ENCODE results near the gene TNIP1.

Gene TNIP1

DNA sequence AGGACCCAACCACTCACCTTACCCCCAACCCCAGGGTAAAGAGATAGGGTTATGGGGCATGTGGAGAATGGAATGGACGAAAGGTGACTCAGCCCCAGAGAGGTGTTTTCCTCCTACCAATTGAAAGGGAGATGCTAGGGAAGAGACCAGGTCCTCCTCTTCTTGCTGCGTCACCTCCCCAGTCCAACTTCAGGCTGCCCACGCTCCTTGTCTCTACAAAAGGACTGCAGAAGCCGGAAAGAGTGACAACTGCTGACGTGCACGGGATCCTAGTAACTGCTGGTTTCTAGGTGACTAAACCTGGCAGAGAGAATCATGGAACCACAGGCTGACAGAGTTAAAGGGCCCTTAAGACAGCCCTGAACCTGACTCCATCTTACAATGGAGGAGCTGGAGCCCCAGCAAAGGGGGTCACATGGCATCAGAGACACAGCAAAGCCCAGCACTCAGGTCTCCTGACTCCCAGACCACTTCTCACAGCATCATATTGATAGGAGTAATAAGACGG lies 58.3 kb downstream of the TNIP1 start:
- no peak for DNase-seq (ENCODE audit: low read depth)

DNA sequence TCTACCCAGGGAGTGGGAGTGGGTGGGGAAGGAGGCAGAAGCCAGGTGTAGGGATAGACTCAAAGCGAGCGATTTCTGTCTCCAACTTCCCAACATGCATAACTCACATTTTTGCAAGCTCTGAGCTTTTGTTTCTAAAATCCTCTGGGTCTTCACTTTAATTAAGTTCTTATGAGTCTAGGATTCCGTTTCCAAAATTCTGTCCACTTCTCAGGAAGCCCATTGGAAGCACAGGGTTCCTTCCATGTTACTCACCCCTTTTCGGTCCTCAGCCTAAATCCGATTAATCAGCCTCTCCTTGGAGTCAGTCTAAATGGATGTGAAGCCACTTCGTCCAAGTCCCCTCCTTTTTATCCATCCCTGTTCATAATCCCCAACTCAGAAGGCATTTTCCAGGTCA lies 59.1 kb downstream of the TNIP1 start:
- DNase-seq (ENCODE audit: low read depth): no peak

DNA sequence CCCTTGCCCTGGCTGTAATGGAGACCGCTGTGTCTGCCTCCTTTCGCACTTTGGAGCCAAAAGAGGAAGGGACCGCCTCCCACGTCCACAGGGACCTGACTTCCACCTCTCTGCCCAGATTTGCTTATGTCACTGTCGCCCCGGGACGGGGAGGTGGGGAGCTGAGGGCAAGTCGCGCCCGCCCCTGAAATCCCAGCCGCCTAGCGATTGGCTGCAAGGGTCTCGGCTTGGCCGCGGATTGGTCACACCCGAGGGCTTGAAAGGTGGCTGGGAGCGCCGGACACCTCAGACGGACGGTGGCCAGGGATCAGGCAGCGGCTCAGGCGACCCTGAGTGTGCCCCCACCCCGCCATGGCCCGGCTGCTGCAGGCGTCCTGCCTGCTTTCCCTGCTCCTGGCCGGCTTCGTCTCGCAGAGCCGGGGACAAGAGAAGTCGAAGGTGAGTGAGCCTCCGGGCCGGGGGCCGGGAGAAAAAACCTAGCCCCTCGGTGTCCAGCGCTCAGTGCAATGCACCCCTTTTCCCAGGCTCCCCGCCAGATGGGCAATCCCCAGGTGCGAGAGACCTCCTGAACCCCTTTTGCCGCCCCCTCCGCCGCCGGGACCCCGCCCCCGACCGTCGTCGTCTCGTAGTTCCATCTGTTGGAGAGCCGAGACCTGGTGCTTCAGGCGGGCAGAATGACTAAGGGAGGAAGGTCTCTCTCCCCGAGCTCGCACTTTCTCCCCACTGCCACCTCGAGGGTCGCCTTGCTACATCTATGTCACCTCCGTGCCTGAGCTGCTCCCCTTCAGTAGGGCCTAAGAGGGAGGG lies 60.3 kb downstream of the TNIP1 start, which contains the start of gene GPX3:
TSS of gene GPX3 (plus strand) at position 288 of the 807 bp plus-strand sequence. CDS start at position 352, 64 bp downstream.
- no peak for DNase-seq (ENCODE audit: low read depth)

DNA sequence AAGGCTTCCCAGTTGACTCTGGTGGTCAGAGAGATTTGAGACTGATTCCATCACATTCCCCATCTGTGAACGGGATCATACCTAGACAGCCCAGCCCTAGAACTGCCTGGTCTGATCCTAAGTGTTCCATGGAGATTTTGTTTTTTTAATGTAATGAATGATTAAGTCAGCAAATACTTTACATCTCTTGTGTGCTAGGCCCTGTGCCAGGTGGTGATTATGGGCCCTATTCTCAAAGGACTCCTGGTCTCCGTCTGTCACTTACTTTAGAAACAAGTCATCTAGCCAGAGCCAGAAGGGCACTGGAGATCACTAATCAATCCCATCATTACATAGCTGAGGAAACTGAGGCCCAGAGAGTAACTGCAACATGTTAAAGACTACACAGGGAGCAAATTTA lies 61.5 kb downstream of the TNIP1 start:
- DNase-seq (ENCODE audit: low read depth): no peak

DNA sequence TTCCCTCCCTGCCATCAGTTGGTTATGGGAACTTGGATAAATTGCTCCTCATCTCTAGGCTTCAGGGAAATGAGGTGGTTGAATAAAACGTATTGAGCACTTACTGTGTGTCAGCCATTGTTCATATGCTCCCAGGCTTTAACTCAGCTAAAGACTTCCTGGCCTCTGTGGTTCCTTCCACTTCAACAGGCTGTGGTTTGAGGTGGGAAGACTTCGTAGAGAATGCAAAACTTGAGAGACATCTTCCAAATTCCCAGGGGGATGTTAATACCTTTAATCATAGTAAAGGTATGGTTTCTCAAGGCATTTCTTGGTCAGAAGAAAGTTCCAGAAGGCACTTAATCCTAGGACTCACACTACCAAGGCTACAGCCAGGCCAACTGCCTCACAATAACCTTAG lies 62.0 kb downstream of the TNIP1 start:
- no peak for DNase-seq (ENCODE audit: low read depth)

DNA sequence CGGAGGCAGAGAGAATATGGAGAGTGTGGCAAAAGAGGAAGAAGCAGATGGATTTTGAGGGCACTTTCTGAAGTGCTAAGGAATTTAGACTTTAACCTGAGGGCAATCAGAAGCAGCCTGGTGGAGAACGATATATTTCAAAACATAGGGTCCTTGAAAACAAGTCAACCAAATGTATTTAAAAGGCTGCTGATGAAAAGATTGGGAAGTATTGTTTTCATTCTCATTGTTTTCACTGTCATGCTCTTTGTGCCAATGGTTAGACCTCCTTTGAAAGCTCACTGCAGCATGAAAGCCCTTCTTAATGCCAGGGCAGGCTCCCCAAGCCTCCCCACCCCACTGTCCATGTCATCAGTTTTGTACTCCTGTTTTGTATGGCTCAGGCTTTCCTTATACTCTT lies 62.9 kb downstream of the TNIP1 start:
- DNase-seq (ENCODE audit: low read depth): no peak

GRCh38 chr5:151016700-151017099 lies 64.1 kb downstream of the TNIP1 start:
- no peak for DNase-seq (ENCODE audit: low read depth)

GRCh38 chr5:151015974-151016587 lies 64.8 kb downstream of the TNIP1 start:
- DNase-seq (ENCODE audit: low read depth): no peak

- DNase-seq (ENCODE audit: low read depth): no peak
These were observed 66.0 kb downstream of the TNIP1 start for GRCh38 chr5:151014680-151015343.

DNA sequence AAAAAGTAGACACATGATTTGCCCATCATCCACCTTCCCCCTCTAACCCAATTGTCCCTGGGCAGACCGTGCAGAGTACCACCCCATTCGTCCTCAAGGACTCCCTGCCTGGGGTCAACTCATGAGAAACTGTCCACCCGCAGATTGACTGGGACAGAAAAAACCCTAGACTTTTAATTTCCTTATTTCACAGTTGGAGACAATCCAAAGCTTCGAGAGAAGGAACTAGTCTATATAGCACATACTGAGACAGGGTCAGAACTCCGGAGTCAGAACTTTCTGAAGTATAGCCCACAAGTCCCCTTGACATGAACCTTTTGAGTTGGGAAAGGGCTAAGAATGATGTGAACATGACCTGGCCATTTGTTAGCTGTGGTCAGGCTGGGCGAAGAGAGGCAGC lies 68.0 kb downstream of the TNIP1 start:
- DNase-seq (ENCODE audit: low read depth): no peak

DNA sequence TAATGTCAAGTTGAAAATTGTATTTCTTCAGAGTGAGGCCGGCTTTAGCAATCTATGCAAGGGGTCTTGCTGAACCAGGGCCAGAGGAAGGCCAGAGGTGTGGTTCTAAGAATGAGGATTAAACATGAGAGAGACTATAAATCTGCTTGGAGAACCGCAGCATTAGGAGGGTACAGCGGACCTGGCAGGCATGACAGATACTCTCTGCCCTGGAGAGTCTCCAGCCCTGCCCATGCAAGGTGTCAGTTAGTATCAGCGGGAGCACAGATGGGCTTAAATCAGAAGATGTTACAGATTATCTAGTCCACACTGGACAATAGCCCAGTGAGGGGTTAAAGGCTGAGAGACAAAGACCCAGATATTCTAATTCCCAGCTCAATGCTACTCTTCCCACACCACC lies 71.9 kb downstream of the TNIP1 start:
- no peak for DNase-seq (ENCODE audit: low read depth)

GRCh38 chr5:151008210-151008491 lies 72.7 kb downstream of the TNIP1 start:
- no peak for DNase-seq (ENCODE audit: low read depth)

DNA sequence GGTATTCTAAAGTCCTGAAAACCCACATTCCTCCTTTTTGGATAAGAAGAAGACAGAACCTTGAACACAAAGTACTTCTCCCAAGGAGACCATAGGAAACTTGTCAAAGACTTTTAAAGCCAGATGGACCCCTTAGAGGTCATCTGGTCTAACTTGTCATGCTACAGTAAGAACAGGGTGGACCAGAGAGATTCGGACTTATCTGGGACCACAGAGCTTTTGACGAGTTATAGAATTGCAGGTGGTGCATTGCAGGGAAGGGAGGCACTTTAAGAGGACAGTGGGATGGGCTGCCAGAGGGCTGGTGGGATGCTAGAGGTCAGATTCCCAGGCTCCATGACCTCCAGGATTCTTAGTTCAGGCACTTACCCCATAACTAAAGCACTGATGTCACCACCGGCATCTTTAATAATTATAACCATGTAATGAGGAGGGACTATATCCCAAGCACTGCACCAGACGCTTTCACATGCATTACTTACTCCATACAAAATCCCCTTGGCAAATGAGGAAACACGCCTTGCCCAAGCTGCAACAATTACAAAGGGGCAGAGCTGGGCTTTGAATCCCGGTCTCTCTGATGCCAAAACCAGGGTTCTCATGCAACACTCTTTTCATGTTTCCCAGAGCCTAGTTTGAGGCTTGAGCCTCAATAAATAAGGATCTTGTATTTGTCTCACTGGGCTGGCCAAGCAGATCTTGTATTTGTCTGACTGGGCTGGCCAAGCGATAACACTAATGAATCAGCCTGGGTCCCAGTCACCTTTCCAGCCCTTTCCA lies 73.2 kb downstream of the TNIP1 start:
- DNase-seq (ENCODE audit: low read depth): no peak

- DNase-seq (ENCODE audit: low read depth): no peak
These were observed 74.0 kb downstream of the TNIP1 start for GRCh38 chr5:151006704-151007334.

- DNase-seq (ENCODE audit: low read depth): no peak
These were observed 74.8 kb downstream of the TNIP1 start for GRCh38 chr5:151005950-151006576.

DNA sequence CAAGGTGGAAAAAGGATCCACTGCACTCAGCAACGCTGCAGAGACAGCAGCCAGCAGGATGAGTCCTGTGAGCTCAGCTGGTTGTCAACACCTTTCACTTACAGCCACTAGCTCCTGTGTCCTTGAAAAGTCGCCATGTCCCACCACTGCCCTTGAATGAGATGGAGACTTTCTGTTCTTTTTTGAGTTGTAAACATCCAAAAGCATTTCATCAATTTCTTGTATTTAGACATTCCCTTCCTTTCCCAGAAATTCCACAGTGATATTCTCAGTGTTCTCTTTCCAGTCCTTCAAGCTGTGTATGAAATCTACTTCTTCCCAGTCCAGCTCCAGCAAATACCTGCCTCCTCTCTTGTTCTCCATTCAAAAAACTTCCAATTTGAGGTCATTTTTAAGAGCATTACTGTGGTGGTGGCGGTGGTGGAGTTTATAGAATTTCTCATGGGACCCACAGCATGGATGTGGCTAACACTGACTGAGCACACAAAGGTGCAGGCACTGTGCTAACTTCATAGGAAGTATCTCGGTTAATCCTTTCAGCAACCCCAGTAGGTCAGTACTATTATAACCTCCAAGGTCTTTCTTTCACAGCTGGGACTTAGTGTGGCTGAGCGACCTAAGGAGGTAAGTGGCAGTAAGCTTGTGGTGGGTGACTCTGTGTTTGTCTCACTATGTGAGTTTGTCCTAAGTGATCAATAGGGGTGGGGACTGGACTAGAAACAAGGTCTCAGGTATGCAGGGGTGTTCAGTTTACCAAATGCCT lies 75.5 kb downstream of the TNIP1 start:
- DNase-seq (ENCODE audit: low read depth): no peak

- no peak for DNase-seq (ENCODE audit: low read depth)
These were observed 76.3 kb downstream of the TNIP1 start for GRCh38 chr5:151004499-151004898.

DNA sequence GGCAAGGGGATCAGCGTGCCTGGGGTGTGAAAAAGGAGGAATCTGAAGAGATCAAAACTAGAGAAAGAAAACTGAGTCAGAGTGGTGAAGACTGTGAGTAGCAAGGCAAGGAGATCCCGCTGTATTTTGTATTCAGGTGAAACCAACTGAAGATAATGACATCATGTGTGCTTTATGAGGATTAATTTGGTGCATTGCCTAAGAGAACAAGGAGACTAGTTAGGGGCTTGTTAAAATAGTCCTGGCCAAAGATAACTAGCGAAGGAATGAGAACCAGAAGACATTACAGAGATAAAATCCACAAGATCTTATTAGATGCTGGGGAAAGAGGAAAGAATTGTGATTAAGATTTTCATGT lies 77.4 kb downstream of the TNIP1 start:
- no peak for DNase-seq (ENCODE audit: low read depth)

- no peak for DNase-seq (ENCODE audit: low read depth)
These were observed 77.9 kb downstream of the TNIP1 start for GRCh38 chr5:151002681-151003502.

- no peak for DNase-seq (ENCODE audit: low read depth)
These were observed 78.6 kb downstream of the TNIP1 start for GRCh38 chr5:151002250-151002649.

All from stimulated activated CD8-positive, alpha-beta memory T cell treated with anti-CD3 and anti-CD28 coated beads, Interleukin-12 subunit alpha, Interleukin-12 subunit beta, amount 100 ng/mL, for 1 hour (primary cell).